Measurements from ENCODE around the gene CCDC149. TPM values are rescaled to one million over a fixed set of nuclear protein-coding genes. Genes with fewer than 3 reads are reported as not detected.

The CCDC149 gene
- total RNA-seq, 1 donor from 2014 or later: 20.6 TPM

DNA sequence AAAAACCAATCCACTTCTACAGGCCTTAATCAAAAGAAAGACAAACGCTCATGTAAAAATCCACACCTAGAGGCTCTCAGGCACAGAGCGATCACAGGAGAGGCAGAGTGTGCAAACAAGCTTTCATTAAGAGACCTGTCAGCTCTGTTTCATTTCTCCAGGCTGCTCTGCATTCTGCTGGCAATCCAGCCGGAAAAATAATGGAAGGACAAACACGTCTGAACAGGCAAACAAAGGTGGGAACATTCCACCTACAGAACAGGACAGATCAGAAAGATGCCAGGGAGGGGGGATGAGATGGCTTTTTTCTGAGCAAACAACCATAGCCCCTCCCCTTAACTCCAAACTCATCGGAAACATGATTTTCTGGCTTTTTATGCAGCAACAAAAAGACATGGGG, 107.8 kb downstream of the CCDC149 start:
- Mint-ChIP-seq H3K36me3 (ENCODE audit: unreplicated experiment) (peaks cover 18% of the 10 kb centered on the region), H3K27ac (ENCODE audit: unreplicated experiment) (no peak overlapping the region), H3K4me3 (ENCODE audit: unreplicated experiment) (no peak overlapping the region), H3K4me1 (ENCODE audit: unreplicated experiment) (peaks cover 18% of the 10 kb centered on the region), H3K9me3 (ENCODE audit: unreplicated experiment) (no peaks in the 10 kb centered on the region), H3K27me3 (ENCODE audit: unreplicated experiment) (peaks cover 4% of the 10 kb centered on the region)
- DNase-seq (ENCODE audit: extremely low spot score, unreplicated experiment): peak; percentile 38
- TF ChIP-seq, protein P1, sequence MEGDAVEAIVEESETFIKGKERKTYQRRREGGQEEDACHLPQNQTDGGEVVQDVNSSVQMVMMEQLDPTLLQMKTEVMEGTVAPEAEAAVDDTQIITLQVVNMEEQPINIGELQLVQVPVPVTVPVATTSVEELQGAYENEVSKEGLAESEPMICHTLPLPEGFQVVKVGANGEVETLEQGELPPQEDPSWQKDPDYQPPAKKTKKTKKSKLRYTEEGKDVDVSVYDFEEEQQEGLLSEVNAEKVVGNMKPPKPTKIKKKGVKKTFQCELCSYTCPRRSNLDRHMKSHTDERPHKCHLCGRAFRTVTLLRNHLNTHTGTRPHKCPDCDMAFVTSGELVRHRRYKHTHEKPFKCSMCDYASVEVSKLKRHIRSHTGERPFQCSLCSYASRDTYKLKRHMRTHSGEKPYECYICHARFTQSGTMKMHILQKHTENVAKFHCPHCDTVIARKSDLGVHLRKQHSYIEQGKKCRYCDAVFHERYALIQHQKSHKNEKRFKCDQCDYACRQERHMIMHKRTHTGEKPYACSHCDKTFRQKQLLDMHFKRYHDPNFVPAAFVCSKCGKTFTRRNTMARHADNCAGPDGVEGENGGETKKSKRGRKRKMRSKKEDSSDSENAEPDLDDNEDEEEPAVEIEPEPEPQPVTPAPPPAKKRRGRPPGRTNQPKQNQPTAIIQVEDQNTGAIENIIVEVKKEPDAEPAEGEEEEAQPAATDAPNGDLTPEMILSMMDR (IDR thresholded peaks at IDR 0.05): no peak

DNA sequence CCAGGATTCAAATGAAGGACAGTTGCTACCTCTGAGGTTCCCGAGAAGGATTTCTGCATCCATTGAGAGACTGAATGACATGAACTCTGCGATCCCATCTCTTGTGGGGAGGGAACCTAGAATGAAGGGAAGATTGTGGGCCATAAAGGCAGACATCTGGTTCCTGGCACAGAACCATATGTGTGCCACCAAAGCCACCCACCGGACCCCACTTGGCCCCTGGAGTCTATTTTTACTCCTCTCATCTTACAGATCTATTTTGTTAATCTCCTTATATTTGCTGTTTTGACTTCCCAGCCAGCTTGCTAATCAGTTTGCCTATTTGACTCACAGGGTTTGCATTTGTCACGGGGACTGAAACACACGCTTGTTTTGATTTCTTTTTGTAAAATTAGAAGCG, 110.2 kb downstream of the CCDC149 start:
- H3K36me3 Mint-ChIP-seq (ENCODE audit: unreplicated experiment): peaks cover 6% of the 10 kb centered on the region
- no peak overlapping the region for H3K4me3 Mint-ChIP-seq (ENCODE audit: unreplicated experiment)
- H3K27ac Mint-ChIP-seq (ENCODE audit: unreplicated experiment): no peak overlapping the region
- H3K9me3 Mint-ChIP-seq (ENCODE audit: unreplicated experiment): no peaks in the 10 kb centered on the region
- peaks cover 16% of the 10 kb centered on the region for H3K4me1 Mint-ChIP-seq (ENCODE audit: unreplicated experiment)
- TF ChIP-seq, protein P1 (IDR thresholded peaks at IDR 0.05): no peak
- DNase-seq (ENCODE audit: extremely low spot score, unreplicated experiment): peak; percentile 27
- H3K27me3 Mint-ChIP-seq (ENCODE audit: unreplicated experiment): peaks cover 4% of the 10 kb centered on the region

DNA sequence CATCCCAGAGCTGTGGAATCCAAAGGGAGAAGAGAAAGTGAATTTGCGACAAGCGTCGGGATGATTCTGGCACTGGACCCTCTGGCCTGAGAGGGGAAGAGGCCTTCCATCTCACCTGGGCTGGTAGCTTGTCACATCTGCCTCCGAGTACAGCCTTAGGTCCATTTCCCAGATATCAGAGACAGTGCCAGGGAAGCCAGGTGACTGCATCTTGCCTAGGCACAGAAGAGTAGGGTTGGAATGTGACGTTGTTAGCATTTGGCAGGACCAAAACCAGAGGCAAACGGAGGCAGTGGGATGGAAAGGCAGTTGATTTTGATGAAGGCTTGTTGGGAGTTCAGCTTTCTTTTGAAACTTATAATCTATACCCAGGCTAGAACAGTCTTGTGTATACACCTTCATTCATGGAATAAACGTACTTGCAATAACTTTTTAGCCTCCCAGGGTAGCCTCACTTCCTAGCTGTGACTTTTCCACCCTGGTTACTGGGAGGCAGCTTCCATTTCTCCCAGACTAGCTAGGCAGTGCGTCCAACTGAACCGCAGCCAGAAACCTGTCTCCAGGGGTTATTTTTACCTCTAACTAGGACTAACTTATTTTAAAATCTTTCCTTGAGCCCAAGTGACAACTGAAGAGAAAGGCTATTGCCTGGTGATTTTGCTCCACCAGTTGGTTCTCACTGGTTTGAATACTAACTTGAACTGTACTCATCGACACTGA, 111.5 kb downstream of the CCDC149 start:
- Mint-ChIP-seq H3K9me3 (ENCODE audit: unreplicated experiment) (no peaks in the 10 kb centered on the region), H3K36me3 (ENCODE audit: unreplicated experiment) (no peaks in the 10 kb centered on the region), H3K27ac (ENCODE audit: unreplicated experiment) (no peak overlapping the region), H3K4me1 (ENCODE audit: unreplicated experiment) (peaks cover 17% of the 10 kb centered on the region), H3K27me3 (ENCODE audit: unreplicated experiment) (peaks cover 4% of the 10 kb centered on the region), H3K4me3 (ENCODE audit: unreplicated experiment) (no peak overlapping the region)
- TF ChIP-seq, protein P1 (IDR thresholded peaks at IDR 0.05): no peak
- DNase-seq (ENCODE audit: extremely low spot score, unreplicated experiment): peak; percentile 15

DNA sequence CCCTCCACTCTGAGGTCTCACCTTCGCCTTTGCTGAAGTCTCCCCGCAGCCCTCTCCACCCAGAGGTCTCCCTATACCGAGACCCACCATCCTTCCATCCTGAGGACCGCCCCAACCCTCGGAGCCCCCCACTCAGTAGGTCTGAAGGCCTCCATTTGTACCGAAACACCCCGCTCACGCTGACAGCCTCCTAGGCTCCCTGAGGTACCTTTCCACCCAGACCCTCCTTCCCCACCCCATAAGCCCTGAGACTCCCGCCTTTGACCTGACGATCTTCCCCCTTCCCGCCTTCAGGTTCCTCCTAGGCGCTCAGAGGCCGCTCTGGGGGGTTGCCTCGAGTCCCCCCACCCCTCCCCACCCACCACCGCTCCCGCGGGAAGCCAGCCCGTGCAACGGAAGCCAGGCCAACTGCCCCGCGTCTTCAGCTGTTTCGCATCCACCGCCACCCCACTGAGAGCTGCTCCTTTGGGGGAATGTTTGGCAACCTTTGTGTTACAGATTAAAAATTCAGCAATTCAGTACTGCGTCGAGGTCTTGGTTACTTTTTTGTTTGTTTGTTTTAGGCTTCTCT, 112.4 kb downstream of the CCDC149 start:
- TF ChIP-seq, protein P1 (IDR thresholded peaks at IDR 0.05): no peak
- peak; percentile 65 for DNase-seq (ENCODE audit: extremely low spot score, unreplicated experiment)
- no peaks in the 10 kb centered on the region for H3K9me3 Mint-ChIP-seq (ENCODE audit: unreplicated experiment)
- peak overlapping the region; percentile 52 for H3K4me3 Mint-ChIP-seq (ENCODE audit: unreplicated experiment)
- peaks cover 4% of the 10 kb centered on the region for H3K27me3 Mint-ChIP-seq (ENCODE audit: unreplicated experiment)
- peaks cover 21% of the 10 kb centered on the region for H3K4me1 Mint-ChIP-seq (ENCODE audit: unreplicated experiment)
- H3K27ac Mint-ChIP-seq (ENCODE audit: unreplicated experiment): no peak overlapping the region
- no peaks in the 10 kb centered on the region for H3K36me3 Mint-ChIP-seq (ENCODE audit: unreplicated experiment)

DNA sequence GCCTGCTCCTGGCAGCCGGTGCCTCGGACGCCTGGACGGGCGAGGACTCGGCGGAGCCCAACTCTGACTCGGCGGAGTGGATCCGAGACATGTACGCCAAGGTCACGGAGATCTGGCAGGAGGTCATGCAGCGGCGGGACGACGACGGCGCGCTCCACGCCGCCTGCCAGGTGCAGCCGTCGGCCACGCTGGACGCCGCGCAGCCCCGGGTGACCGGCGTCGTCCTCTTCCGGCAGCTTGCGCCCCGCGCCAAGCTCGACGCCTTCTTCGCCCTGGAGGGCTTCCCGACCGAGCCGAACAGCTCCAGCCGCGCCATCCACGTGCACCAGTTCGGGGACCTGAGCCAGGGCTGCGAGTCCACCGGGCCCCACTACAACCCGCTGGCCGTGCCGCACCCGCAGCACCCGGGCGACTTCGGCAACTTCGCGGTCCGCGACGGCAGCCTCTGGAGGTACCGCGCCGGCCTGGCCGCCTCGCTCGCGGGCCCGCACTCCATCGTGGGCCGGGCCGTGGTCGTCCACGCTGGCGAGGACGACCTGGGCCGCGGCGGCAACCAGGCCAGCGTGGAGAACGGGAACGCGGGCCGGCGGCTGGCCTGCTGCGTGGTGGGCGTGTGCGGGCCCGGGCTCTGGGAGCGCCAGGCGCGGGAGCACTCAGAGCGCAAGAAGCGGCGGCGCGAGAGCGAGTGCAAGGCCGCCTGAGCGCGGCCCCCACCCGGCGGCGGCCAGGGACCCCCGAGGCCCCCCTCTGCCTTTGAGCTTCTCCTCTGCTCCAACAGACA, 113.1 kb downstream of the CCDC149 start:
- peak; percentile 84 for DNase-seq (ENCODE audit: extremely low spot score, unreplicated experiment)
- Mint-ChIP-seq H3K4me3 (ENCODE audit: unreplicated experiment) (peak overlapping the region; percentile 52), H3K27ac (ENCODE audit: unreplicated experiment) (no peak overlapping the region)

More for the DNA sequence above, 113.1 kb downstream of the CCDC149 start:
- H3K4me1 Mint-ChIP-seq (ENCODE audit: unreplicated experiment): peaks cover 28% of the 10 kb centered on the region
- TF ChIP-seq, protein P1 (IDR thresholded peaks at IDR 0.05): no peak
- no peaks in the 10 kb centered on the region for H3K36me3 Mint-ChIP-seq (ENCODE audit: unreplicated experiment)
- H3K9me3 Mint-ChIP-seq (ENCODE audit: unreplicated experiment): no peaks in the 10 kb centered on the region
- peaks cover 4% of the 10 kb centered on the region for H3K27me3 Mint-ChIP-seq (ENCODE audit: unreplicated experiment)

Measured in osteocyte (in vitro differentiated cells).